ENCODE data around the gene LRRC4. TPM values are rescaled to one million over a fixed set of nuclear protein-coding genes. Genes with fewer than 3 reads are reported as not detected.

Gene LRRC4
- total RNA-seq, result 0.32 and 0.61 TPM in 2 replicates

GRCh38 chr7:128030654-128031611, at the start of gene LRRC4:
Gene LRRC4, minus strand, starts transcription at chr7:128031437. Its CDS starts 797 bp downstream, at chr7:128030640.

Other genes with a start within 250 kb of the LRRC4 start
- gene LEP, start 209.8 kb upstream of the LRRC4 start, total RNA-seq, result not detected in 2 replicates